Endothelial cell (in vitro differentiated cells): Measurements from ENCODE around the gene STX11. TPM values are rescaled to one million over a fixed set of nuclear protein-coding genes. Genes with fewer than 3 reads are reported as not detected.

Source experiments
- DNase-seq: peaks from one replicate; pipeline ENCODE4 v3.0.0; 2021; ENCODE audit warnings: low spot score
- H3K27ac Mint-ChIP-seq: one replicate; pipeline ENCODE4 v1.8.0; 2021; ENCODE audit warnings: mixed read lengths, inconsistent platforms; ENCODE audit not compliant: unreplicated experiment
- H3K27me3 Mint-ChIP-seq: one replicate; pipeline ENCODE4 v1.8.0; 2021; ENCODE audit warnings: mild to moderate bottlenecking, moderate library complexity, mixed read lengths, inconsistent platforms; ENCODE audit not compliant: unreplicated experiment
- H3K36me3 Mint-ChIP-seq: one replicate; pipeline ENCODE4 v1.8.0; 2021; ENCODE audit warnings: mild to moderate bottlenecking, low read depth, mixed read lengths, inconsistent platforms; ENCODE audit not compliant: unreplicated experiment
- H3K4me1 Mint-ChIP-seq: one replicate; pipeline ENCODE4 v1.8.0; 2021; ENCODE audit warnings: mild to moderate bottlenecking, mixed read lengths, inconsistent platforms; ENCODE audit not compliant: unreplicated experiment
- H3K4me3 Mint-ChIP-seq: one replicate; pipeline ENCODE4 v1.8.0; 2021; ENCODE audit warnings: mild to moderate bottlenecking, mixed read lengths, inconsistent platforms; ENCODE audit not compliant: unreplicated experiment
- H3K9me3 Mint-ChIP-seq: one replicate; pipeline ENCODE4 v1.8.0; 2021; ENCODE audit warnings: mixed read lengths, inconsistent platforms; ENCODE audit not compliant: unreplicated experiment
- CTCF ChIP-seq: fragments of 200-600 bp; sonication (generic); IDR thresholded peaks from one replicate; pipeline ENCODE4 v1.5.0; 2021; ENCODE audit warnings: antibody characterized with exemption; ENCODE audit not compliant: unreplicated experiment
- total RNA-seq: library from RNA; stranded (reverse); fragmentation: NEBNext Ultra II Directional; extraction: Animal tissue kit (Norgen Biotek cat#: 25700); gene quantifications from one replicate; pipeline ENCODE4 v1.2.1, GENCODE V29; 2021; ENCODE audit not compliant: unreplicated experiment

STX11 gene
- total RNA-seq, 1 donor from 2014 or later, result not detected

- Mint-ChIP-seq H3K36me3 (no peaks in the 10 kb centered on the region), H3K4me3 (no peak overlapping the region)
- DNase-seq, result no peak
These were observed 12.7 kb downstream of the STX11 start for GRCh38 chr6:144162977-144163376.

GRCh38 chr6:144165784-144166183 lies 15.5 kb downstream of the STX11 start:
- Mint-ChIP-seq H3K4me3 (no peak overlapping the region), H3K27ac (no peak overlapping the region), H3K36me3 (no peaks in the 10 kb centered on the region), H3K9me3 (no peaks in the 10 kb centered on the region), H3K27me3 (no peaks in the 10 kb centered on the region), H3K4me1 (no peaks in the 10 kb centered on the region)
- no peak for TF ChIP-seq CTCF
- no peak for DNase-seq

More at GRCh38 chr6:144162977-144163376, 12.7 kb downstream of the STX11 start:
- H3K27me3 Mint-ChIP-seq, result peaks cover 2% of the 10 kb centered on the region
- no peak for TF ChIP-seq CTCF
- no peak overlapping the region for H3K27ac Mint-ChIP-seq
- H3K4me1 Mint-ChIP-seq, result no peaks in the 10 kb centered on the region
- H3K9me3 Mint-ChIP-seq, result no peaks in the 10 kb centered on the region

GRCh38 chr6:144170044-144170443 lies 19.7 kb downstream of the STX11 start:
- Mint-ChIP-seq H3K4me1 (no peaks in the 10 kb centered on the region), H3K9me3 (no peaks in the 10 kb centered on the region), H3K27ac (no peak overlapping the region), H3K27me3 (no peaks in the 10 kb centered on the region), H3K36me3 (no peaks in the 10 kb centered on the region), H3K4me3 (no peak overlapping the region)
- no peak for TF ChIP-seq CTCF
- DNase-seq, result no peak

GRCh38 chr6:144171406-144171805 lies 21.1 kb downstream of the STX11 start:
- H3K27me3 Mint-ChIP-seq, result no peaks in the 10 kb centered on the region
- no peaks in the 10 kb centered on the region for H3K4me1 Mint-ChIP-seq
- no peaks in the 10 kb centered on the region for H3K9me3 Mint-ChIP-seq
- no peak overlapping the region for H3K4me3 Mint-ChIP-seq
- no peaks in the 10 kb centered on the region for H3K36me3 Mint-ChIP-seq
- no peak for TF ChIP-seq CTCF
- H3K27ac Mint-ChIP-seq, result no peak overlapping the region
- no peak for DNase-seq

- no peak overlapping the region for H3K27ac Mint-ChIP-seq
- no peaks in the 10 kb centered on the region for H3K27me3 Mint-ChIP-seq
- H3K9me3 Mint-ChIP-seq, result no peaks in the 10 kb centered on the region
- H3K4me3 Mint-ChIP-seq, result no peak overlapping the region
- H3K36me3 Mint-ChIP-seq, result no peaks in the 10 kb centered on the region
- no peaks in the 10 kb centered on the region for H3K4me1 Mint-ChIP-seq
- TF ChIP-seq CTCF, result no peak
- no peak for DNase-seq
These were observed 23.7 kb downstream of the STX11 start for GRCh38 chr6:144174006-144174405.
